Suppressor macrophage treated with lipopolysaccharide for 4 hours (primary cell): Measurements from ENCODE around the gene CELF1.

ENCODE experiments used
- DNase-seq: peaks from one replicate; pipeline ENCODE4 v3.0.0-alpha.2; 2020

The CELF1 gene

GRCh38 chr11:47443028-47443700, 109.8 kb downstream of the CELF1 start:
- no peak for DNase-seq

- DNase-seq: no peak
Measured at GRCh38 chr11:47442514-47442913, 110.4 kb downstream of the CELF1 start.

GRCh38 chr11:47441421-47441820, 111.5 kb downstream of the CELF1 start:
- no peak for DNase-seq

GRCh38 chr11:47440054-47440476, 112.9 kb downstream of the CELF1 start:
- DNase-seq: no peak

GRCh38 chr11:47438721-47439120, 114.2 kb downstream of the CELF1 start:
- no peak for DNase-seq

- no peak for DNase-seq
Measured at GRCh38 chr11:47437746-47438418, 115.0 kb downstream of the CELF1 start.

- DNase-seq: no peak
Measured at GRCh38 chr11:47437218-47437745, 115.7 kb downstream of the CELF1 start.

GRCh38 chr11:47436726-47437125, 116.2 kb downstream of the CELF1 start:
- no peak for DNase-seq

GRCh38 chr11:47435687-47436086, 117.2 kb downstream of the CELF1 start:
- DNase-seq: no peak

- no peak for DNase-seq
Measured at GRCh38 chr11:47434011-47434786, 118.7 kb downstream of the CELF1 start.

- no peak for DNase-seq
Measured at GRCh38 chr11:47433157-47433556, 119.8 kb downstream of the CELF1 start.

GRCh38 chr11:47431356-47432083, 121.4 kb downstream of the CELF1 start:
- no peak for DNase-seq

- no peak for DNase-seq
Measured at GRCh38 chr11:47430524-47430923, 122.4 kb downstream of the CELF1 start.

- peak; percentile 99 for DNase-seq
Measured at GRCh38 chr11:47426062-47426956, 126.6 kb downstream of the CELF1 start, which contains the start of gene PSMC3. Gene PSMC3, minus strand, starts transcription at chr11:47426439. Its CDS starts 160 bp downstream, at chr11:47426279.

GRCh38 chr11:47425611-47426010, 127.3 kb downstream of the CELF1 start:
- DNase-seq: no peak

GRCh38 chr11:47418454-47419259, 134.3 kb downstream of the CELF1 start:
- no peak for DNase-seq

- DNase-seq: no peak
Measured at GRCh38 chr11:47417712-47418111, 135.2 kb downstream of the CELF1 start.

- no peak for DNase-seq
Measured at GRCh38 chr11:47415949-47416472, 136.9 kb downstream of the CELF1 start.
